Adipocyte (in vitro differentiated cells): ENCODE data around the gene WWC1.

Experiments used
- DNase-seq: peaks from one replicate; pipeline ENCODE4 v3.0.0-alpha.2; 2015; ENCODE audit warnings: low read depth
- H3K27me3 ChIP-seq: replicated peaks from 2 replicates; pipeline ENCODE4 v1.7.0; 2013; ENCODE audit warnings: mild to moderate bottlenecking, low read length, moderate library complexity; ENCODE audit not compliant: control insufficient read depth, insufficient read depth
- H3K36me3 ChIP-seq: 2 replicates; pipeline ENCODE4 v1.7.0; 2013; ENCODE audit warnings: low read length, mild to moderate bottlenecking, moderate library complexity; ENCODE audit not compliant: control insufficient read depth, insufficient read depth, severe bottlenecking
- H3K4me1 ChIP-seq: 2 replicates; pipeline ENCODE4 v1.7.0; 2013; ENCODE audit warnings: mild to moderate bottlenecking, low read length, moderate library complexity; ENCODE audit not compliant: control insufficient read depth, insufficient read depth
- H3K4me3 ChIP-seq: 2 replicates; pipeline ENCODE4 v1.7.0; 2013; ENCODE audit warnings: mild to moderate bottlenecking, low read length, moderate library complexity
- H3K9ac ChIP-seq: 2 replicates; pipeline ENCODE4 v1.7.0; 2013; ENCODE audit warnings: mild to moderate bottlenecking, low read length, moderate library complexity
- H3K9me3 ChIP-seq: 2 replicates; pipeline ENCODE4 v1.7.0; 2013; ENCODE audit warnings: mild to moderate bottlenecking, low read length, moderate library complexity; ENCODE audit not compliant: control insufficient read depth

The WWC1 gene

DNA sequence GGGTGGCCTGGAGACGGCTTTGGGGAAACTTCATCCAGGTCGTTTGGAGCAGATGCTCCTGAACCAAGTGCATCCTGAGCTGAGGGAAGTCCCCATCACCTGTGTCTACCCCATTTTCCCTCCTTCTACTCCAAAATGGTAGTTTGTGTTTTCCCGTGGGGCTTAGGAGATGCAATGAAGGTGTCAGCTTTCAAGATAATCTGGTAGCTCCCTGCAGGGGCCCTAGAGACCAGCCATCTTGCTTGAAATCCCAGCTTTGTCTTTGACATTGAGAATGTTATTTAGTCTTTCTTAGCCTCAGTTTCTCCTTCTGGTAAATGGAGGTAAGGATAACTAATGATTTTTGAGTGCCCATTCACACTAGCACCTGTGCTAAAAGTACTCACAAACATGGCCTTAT is 77.4 kb downstream of the WWC1 start:
- Histone ChIP-seq H3K9ac (no peak overlapping the region), H3K9me3 (no peaks in the 10 kb centered on the region), H3K36me3 (no peaks in the 10 kb centered on the region), H3K27me3 (no peaks in the 10 kb centered on the region), H3K4me1 (peaks cover 22% of the 10 kb centered on the region), H3K4me3 (no peak overlapping the region)
- DNase-seq: no peak

DNA sequence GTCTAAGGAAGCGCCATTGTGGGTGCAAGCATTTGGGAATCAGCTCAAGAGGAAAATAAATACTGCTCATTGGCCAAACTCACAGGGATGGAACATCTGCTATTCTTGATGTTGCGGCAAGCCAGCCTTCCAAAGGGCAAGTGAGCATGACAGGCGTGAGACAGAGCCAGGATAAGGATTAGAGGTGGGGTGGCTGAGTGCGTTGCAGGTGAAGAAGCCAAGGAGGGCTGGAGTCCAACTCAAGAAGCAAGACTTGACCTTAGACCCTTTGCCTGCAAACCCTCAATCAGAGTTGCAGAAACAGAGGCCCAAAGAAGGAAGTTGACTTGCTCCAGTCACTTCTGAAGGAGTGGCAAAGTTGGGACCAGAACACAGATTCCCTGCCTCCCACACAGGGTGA is 79.4 kb downstream of the WWC1 start:
- DNase-seq: no peak
- H3K36me3 ChIP-seq: no peaks in the 10 kb centered on the region
- no peaks in the 10 kb centered on the region for H3K9me3 ChIP-seq
- peaks cover 8% of the 10 kb centered on the region for H3K4me1 ChIP-seq
- no peak overlapping the region for H3K4me3 ChIP-seq
- H3K27me3 ChIP-seq: no peaks in the 10 kb centered on the region
- no peak overlapping the region for H3K9ac ChIP-seq

DNA sequence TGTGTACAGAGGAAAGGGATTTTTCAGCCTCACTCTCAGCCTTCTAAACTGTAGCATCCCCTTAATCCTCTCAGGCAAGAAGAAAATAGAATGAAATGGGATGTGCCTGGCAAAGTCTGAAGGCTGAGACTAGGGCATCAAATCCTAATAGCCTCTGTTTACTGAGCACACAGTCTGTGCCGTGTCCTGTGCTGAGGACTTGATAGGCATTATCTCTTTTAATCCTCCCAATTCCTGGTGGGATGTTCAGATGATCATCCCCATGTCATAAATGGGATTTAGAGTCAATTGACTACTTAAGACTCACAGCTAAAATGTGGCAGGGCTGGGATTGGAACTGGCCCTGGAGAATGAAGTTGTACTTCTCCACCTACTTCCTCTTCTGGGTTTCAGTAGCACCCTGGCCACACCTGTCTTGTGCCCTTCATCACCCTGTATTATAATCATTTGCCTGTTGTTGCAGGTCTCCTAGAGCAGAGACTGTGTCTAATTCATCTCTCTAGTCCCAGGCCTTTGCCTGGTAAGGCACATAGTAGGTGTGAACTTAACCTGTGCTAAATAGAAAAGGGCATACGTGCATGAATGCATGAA is 81.0 kb downstream of the WWC1 start:
- no peak overlapping the region for H3K4me3 ChIP-seq
- H3K4me1 ChIP-seq: no peaks in the 10 kb centered on the region
- no peak overlapping the region for H3K9ac ChIP-seq
- H3K36me3 ChIP-seq: no peaks in the 10 kb centered on the region
- no peaks in the 10 kb centered on the region for H3K27me3 ChIP-seq
- no peak for DNase-seq
- H3K9me3 ChIP-seq: no peaks in the 10 kb centered on the region

DNA sequence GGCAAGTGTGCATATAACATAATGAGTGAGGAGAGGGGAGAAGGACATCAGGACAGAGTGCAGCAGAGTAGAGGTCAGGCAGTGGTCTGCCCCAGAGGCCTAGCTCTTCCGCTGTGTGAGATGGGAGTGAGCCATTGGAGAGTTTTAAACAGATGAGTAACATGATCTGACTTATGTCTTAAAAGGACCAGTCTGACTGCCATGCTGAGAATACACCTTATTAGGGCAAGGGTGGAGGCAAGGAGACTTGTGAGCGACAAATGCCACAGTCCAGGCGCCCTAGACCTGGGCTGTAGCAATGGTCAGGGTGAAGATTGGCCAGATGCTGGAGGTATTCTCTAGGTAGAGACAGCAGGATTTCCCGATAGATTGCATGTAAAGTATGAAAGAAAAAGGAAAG is 83.1 kb downstream of the WWC1 start:
- H3K4me3 ChIP-seq: no peak overlapping the region
- H3K4me1 ChIP-seq: no peaks in the 10 kb centered on the region
- DNase-seq: no peak
- no peaks in the 10 kb centered on the region for H3K27me3 ChIP-seq
- H3K9me3 ChIP-seq: no peaks in the 10 kb centered on the region
- H3K36me3 ChIP-seq: no peaks in the 10 kb centered on the region
- H3K9ac ChIP-seq: no peak overlapping the region

DNA sequence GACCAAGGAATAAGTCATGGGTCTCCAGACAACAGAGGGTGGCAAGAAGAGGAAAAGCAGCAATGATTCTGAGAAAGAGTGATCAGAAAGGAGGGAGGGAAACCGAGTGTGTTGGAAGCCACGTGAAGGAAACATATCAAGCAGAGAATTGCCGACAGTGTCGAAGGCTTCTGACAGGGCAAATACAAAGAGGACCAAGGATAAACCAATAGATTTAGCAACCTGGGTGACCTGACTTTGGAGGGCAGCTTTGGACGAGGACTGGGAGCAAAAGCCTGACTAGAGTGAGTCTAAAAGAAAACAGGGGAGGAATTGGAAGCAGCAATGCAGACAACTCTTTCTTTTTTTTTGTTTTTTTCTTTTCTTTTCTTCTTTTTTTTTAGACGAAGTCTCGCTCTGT is 83.8 kb downstream of the WWC1 start:
- DNase-seq: no peak
- Histone ChIP-seq H3K9ac (no peak overlapping the region), H3K4me1 (no peaks in the 10 kb centered on the region), H3K9me3 (no peaks in the 10 kb centered on the region), H3K4me3 (no peak overlapping the region), H3K27me3 (no peaks in the 10 kb centered on the region), H3K36me3 (no peaks in the 10 kb centered on the region)

DNA sequence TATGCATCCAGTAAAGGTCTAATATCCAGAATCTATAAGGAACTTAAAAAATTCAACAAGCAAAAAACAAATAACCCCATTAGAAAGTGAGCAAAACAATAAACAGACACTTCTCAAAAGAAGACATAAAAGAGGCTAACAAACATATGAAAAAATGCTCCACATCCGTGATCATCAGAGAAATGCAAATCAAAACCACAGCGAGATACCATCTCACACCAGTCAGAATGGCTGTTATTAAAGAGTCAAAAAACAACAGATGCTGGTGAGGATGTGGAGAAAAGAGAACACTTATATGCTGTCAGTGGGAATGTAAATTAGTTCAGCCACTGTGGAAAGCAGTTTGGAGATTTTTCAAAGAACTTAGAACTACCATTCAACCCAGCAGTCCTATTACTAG is 86.1 kb downstream of the WWC1 start:
- Histone ChIP-seq H3K4me3 (no peak overlapping the region), H3K27me3 (no peaks in the 10 kb centered on the region), H3K9me3 (no peaks in the 10 kb centered on the region), H3K36me3 (no peaks in the 10 kb centered on the region), H3K4me1 (no peaks in the 10 kb centered on the region), H3K9ac (no peak overlapping the region)
- no peak for DNase-seq

DNA sequence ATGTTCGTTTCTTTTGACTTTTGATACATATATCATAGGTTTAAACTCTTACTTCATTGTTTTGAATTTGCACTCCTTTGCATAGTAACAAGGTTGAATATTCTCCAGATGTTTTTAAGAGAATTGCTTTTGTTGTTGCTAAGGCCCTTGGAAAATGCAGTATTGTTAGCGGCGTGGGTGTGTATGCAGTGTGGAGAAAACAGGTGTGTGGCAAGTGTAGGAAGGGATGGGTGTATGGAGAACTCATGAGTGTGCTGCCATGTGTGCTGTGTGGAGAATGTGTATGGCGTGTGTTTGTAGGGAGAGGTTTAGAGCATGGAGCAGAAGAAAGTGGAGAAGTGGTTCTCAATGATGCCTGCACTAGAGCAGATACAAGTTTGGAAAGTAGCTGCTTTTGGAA is 87.3 kb downstream of the WWC1 start:
- Histone ChIP-seq H3K27me3 (no peaks in the 10 kb centered on the region), H3K9me3 (no peaks in the 10 kb centered on the region), H3K36me3 (no peaks in the 10 kb centered on the region), H3K4me3 (no peak overlapping the region), H3K4me1 (no peaks in the 10 kb centered on the region), H3K9ac (no peak overlapping the region)
- no peak for DNase-seq

DNA sequence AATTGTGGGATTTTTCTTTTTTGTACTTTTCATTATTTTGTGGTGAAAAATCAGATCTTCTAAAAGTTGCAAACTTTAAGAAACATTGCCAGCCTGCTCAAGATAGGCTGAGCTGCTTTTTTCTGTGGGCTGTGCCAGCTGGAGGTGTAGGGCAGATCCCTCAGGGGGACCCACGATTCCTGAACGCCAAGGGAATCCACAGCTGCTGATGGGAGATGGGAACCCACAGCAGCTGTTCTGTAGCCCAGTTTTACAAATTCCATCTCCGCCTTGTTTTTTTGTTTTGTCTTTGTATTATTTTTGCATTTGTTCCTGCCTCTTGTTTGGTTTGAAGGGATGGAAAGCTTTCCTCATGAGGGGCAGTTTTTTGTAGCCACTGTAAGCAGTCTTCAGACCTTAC is 91.0 kb downstream of the WWC1 start:
- H3K4me1 ChIP-seq: no peaks in the 10 kb centered on the region
- no peaks in the 10 kb centered on the region for H3K27me3 ChIP-seq
- H3K36me3 ChIP-seq: peaks cover 5% of the 10 kb centered on the region
- no peak overlapping the region for H3K4me3 ChIP-seq
- H3K9ac ChIP-seq: no peak overlapping the region
- H3K9me3 ChIP-seq: peaks cover 12% of the 10 kb centered on the region
- no peak for DNase-seq

DNA sequence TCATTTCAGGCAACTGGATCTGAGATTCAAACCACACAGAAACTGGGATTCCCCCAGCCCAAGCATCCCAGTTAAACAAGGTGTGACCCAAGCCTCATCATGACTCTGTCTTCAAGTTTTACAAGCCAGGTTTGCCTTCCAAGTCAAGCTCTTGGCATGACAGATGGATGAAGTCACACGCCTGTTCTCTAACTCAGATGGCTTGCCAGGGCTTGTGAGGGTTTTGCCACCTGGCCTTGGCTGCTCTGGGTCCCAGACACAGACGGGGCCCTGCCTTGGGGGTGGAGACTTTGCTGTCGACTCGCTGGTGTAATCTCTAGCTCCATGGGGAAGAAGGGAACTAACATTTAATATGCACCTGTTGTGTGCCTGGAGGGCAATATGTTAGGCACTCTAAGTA is 99.0 kb downstream of the WWC1 start:
- Histone ChIP-seq H3K4me3 (no peak overlapping the region), H3K9ac (no peak overlapping the region), H3K27me3 (no peaks in the 10 kb centered on the region), H3K36me3 (no peaks in the 10 kb centered on the region), H3K9me3 (peaks cover 14% of the 10 kb centered on the region), H3K4me1 (no peaks in the 10 kb centered on the region)
- DNase-seq: no peak

DNA sequence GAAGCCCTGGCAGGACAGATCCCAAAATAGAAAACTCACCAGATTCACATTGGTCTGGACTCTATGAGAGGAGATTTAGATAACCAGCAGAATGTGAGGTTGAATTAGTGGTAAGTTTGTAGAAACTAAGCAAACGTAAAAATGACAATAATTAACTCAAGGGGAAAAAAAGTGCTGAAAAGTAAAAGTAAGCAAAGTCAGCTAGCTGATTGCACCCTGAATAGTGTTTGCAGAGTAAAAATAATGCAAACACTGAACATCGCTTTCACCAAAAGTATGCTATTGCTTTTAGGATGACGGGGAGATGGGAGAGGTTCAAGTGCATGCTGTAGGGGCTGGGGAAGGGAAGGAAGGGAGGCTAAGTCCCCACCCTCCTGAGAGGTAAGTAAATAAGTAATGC is 102.3 kb downstream of the WWC1 start:
- no peaks in the 10 kb centered on the region for H3K4me1 ChIP-seq
- no peak overlapping the region for H3K9ac ChIP-seq
- no peak overlapping the region for H3K4me3 ChIP-seq
- no peaks in the 10 kb centered on the region for H3K36me3 ChIP-seq
- peaks cover 14% of the 10 kb centered on the region for H3K9me3 ChIP-seq
- no peaks in the 10 kb centered on the region for H3K27me3 ChIP-seq
- DNase-seq: no peak

DNA sequence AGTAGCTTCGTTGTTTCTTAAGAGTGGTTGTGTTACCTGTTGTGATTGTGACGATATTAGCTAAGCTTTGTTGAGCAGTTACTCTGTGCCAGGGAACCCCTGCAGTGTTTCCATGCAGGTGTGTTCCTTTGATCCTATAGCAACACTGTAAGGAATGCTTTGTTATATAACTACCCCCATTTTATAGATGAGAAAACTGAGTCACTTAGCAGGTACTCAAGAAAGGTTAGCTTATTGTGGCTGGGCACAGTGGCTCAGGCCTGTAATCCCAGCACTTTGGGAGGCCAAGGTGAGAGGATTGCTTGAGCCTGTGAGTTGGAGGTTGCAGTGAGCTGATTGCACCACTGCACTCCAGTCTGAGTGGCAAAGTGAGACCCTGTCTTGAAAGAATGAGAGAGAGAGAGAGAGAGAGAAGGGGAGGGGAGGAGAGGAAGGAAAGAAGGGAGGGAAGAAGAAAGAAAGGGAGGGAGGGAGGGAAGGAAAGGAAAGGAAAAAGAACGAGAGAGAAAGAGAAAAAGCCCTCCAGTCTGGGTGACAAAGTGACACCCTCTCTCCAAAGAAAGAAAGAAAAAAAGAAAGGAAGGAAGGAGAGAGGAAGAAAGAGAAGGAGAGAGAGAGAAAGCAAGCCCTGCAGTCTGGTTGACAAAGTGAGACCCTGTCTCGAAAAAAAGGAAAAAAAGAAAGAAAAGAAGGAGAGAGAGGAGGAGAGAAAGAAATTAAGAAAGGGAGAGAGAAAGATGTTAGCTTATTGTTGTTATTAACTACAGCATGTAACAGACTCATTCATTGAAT is 109.2 kb downstream of the WWC1 start:
- H3K27me3 ChIP-seq: no peaks in the 10 kb centered on the region
- peaks cover 13% of the 10 kb centered on the region for H3K4me1 ChIP-seq
- no peak overlapping the region for H3K4me3 ChIP-seq
- peaks cover 4% of the 10 kb centered on the region for H3K36me3 ChIP-seq
- H3K9me3 ChIP-seq: no peaks in the 10 kb centered on the region
- DNase-seq: no peak
- no peak overlapping the region for H3K9ac ChIP-seq

DNA sequence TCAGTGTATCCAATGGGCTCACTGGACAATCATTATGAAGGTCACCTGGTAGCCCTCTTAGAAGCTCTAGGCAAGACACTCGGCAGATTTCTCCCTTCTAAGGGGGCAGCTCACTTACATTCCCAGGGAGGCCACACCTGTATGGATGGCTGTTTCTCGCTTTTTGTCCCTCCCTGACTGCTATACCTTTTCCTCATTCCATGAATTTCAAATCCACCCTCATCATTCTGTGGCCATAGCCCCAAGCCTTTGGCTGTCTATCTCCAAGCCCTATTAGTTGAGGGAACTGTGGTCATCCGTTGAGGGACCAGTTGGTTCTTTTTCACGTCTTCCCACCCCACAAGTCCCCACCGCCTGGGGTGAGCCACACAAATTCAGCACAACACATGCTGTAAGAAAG is 109.8 kb downstream of the WWC1 start:
- no peak for DNase-seq
- H3K9me3 ChIP-seq: no peaks in the 10 kb centered on the region
- H3K27me3 ChIP-seq: no peaks in the 10 kb centered on the region
- no peak overlapping the region for H3K4me3 ChIP-seq
- H3K9ac ChIP-seq: no peak overlapping the region
- peaks cover 4% of the 10 kb centered on the region for H3K36me3 ChIP-seq
- peaks cover 13% of the 10 kb centered on the region for H3K4me1 ChIP-seq
